MV-4-11 (cell line): ENCODE results near the gene JUND.

Source experiments
- DNase-seq: peaks from one replicate; lab custom pipeline; 2025; lab: John Stamatoyannopoulos, UW

The JUND gene

GRCh38 chr19:18289471-18290301, 8.3 kb upstream of the JUND start:
- peak; percentile 94 for DNase-seq

GRCh38 chr19:18287836-18288772, 6.7 kb upstream of the JUND start:
- no peak for DNase-seq

DNA sequence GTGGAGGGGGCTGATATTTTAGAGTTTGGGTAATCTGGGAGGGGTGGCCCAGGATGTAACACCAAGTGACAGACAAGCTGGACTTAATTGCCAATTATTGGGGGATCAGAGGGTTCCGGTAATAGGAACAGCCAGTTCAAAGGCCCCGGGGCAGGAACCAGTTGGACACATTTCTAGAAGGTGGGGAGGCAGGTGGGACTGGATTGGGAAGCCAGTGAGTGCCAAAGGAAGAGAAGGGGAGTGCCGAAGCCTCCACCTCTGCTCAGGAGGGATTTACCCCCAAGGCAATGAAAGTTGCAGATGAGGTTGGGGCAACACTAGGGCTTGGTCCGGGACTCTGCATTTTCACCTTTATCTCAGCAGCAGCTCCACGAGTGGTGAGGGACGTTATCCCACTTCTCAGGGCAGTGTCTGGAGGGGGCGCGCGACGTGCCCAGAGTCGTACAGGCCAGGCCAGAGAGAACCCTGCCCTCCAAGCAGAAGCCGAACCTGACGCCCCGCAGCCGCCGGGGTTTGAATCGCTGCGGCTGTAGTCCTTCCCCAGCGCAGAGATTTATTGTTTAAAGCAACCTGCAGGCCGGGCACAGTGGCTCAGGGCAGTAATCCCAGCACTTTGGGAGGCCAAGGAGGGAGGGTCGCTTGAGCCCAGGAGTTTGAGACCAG, 5.7 kb upstream of the JUND start:
- no peak for DNase-seq

DNA sequence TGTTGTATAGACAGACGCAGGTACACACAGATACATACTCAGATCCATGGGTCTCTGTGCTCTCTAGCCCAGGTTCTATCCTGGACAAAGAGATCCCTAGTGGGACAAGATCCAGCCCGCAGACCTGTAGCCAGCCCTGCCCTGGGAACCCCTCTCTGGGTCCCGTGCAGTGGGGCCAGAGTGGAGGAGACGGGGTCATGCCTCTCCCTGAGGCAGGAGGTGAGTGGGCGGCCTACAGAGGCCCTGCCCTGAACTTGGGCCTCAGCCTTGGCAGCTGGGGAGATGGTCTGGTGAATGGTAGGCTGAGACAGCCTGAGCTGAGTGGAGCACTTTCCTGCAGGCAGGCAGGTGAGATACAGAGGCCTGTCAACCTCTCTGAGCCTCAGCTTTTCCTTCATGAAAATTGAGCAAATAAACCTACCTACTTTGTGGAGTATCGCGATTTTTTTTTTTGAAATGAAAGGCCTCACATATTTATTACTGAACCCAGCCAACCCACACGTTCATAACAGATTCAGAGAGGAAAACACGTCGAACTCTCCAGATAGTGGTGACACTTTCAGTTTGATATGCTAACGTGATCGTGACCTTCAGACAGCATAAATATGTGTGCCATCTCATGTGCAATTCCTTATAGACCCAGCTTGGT, 3.4 kb upstream of the JUND start:
- no peak for DNase-seq

DNA sequence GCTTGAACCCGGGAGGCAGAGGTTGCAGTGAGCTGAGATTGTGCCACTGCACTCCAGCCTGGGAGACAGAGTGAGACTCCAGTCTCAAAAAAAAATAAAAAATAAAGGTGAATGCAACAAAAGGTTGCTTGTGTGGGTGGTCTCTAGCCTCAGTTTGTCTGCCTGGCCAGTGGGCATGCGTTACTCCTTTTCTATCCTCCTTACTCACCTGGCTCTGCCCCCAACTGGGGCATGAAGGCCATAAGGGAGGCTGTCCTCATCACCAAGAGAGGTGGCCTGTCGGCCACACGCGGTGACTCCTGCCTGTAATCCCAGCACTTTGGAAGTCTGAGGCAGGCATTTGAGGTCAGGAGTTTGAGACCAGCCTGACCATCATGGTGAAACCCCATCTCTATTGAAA, 1.9 kb upstream of the JUND start:
- no peak for DNase-seq

DNA sequence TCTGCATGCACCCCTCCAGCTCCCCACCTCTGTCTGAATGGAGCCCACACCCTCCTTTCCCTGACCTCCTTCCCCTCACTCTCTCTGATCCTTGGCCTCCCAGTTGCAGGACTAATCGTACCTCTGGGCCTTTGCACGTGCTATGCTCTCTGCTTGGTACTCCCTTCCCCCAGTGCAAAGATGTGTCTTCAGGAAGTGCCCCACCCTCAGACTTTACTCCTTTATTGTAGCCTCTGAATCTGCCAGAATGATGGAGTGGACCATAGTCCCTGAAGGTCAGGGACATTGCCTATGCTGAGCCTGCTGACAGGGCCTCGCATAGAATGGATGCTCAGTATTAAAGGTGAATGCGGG, 1.3 kb upstream of the JUND start:
- DNase-seq: peak; percentile 29

- no peak for DNase-seq
Measured at GRCh38 chr19:18282021-18282787, 782 bp upstream of the JUND start.

DNA sequence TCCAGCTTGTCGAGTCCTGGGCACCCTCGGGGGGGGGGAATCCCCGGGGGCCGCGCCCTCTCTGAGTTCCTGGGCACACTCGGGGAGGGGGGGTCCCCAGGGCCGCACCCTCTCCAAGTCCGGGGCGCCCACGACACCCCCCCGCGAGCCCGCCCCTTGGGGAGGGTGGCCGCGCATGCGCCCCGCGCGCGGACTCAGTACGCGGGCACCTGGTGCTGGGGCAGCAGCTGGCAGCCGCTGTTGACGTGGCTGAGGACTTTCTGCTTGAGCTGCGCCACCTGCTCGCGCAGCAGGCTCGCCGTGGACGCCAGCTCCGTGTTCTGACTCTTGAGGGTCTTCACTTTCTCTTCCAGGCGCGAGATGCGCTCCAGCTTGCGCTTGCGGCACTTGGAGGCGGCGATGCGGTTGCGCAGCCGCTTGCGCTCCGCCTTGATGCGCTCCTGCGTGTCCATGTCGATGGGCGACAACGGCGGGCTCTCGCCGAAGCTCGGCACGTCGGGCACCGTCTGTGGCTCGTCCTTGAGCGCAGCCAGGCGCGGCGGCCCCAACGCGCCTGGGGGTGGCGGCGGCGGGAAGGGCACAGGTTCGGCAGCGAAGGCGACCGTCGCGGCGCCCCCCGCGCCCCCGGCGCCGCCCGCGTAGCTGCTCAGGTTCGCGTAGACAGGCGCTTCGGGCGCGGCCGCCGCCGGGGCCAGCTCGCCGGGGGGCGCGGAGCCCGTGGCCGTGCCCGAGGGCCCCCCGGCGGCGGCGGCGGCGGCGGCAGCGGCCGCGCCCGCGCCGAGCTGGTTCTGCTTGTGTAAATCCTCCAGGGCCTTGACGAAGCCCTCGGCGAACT, 958 bp downstream of the JUND start:
- DNase-seq: peak; percentile 72

GRCh38 chr19:18279516-18280246, 1.7 kb downstream of the JUND start:
- DNase-seq: peak; percentile 92

GRCh38 chr19:18279266-18279515, 2.2 kb downstream of the JUND start:
- DNase-seq: no peak

- DNase-seq: peak; percentile 52
Measured at GRCh38 chr19:18278521-18279265, 2.7 kb downstream of the JUND start.

DNA sequence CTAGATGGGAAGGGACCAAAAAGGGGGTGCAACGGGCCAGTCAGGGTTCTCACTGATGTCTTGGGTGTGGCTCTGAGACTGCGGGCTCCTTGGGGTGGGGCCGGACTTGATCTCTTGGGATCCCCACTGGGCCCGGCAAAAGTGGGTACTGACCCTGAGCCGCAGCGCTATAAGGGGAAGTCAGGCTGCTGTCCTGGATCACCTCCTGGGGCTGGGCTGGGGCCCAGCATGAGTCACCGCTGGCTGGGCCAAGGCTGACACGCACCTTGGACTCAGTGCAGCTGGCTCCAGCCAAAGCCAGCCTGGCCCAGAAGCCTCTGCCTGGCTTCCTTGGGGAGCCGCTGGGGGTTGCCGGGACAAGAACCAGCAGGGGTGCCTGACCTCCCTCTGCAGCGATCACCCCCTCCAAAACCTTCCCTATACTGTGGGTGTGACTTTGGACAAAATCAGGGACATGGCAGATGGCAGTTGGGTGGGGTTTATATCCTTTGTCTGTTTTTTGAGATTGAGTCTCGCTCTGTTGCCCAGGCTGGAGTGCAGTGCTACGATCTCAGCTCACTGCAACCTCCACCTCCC, 6.6 kb downstream of the JUND start:
- peak; percentile 92 for DNase-seq

- peak; percentile 55 for DNase-seq
Measured at GRCh38 chr19:18274219-18274780, 7.1 kb downstream of the JUND start, which contains the start of gene IQCN. IQCN (minus strand) TSS chr19:18274452; CDS start chr19:18269478, 4,974 bp downstream.

DNA sequence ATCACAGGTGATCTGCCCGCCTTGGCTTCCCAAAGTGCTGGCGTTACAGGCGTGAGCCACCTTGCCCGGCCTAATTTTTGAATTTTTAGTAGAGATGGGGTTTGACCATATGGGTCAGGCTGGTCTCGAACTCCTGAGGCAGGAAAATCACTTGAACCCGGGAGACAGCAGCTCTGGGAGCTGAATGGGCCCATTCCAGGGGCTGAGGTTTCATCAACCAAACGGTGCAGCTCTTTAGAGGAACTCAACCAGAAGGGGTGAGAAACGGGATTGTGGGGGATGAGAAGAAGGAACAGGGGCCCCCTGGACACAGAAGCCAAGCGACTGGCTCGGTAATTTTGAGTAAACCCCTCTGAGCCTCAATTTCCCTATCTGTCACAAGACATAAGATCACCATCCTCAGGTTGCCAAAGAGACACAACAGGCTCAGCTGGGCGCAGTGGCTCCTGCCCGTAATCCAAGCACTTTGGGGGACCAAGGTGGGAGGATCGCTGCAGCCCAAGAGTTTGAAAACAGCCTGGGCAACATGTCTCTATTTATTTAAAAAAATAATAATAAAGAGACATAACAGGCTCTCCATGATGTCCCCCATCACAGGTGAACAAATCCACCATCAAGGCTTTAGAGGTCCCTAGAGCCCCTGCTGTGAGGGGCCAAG, 7.7 kb downstream of the JUND start:
- DNase-seq: no peak

DNA sequence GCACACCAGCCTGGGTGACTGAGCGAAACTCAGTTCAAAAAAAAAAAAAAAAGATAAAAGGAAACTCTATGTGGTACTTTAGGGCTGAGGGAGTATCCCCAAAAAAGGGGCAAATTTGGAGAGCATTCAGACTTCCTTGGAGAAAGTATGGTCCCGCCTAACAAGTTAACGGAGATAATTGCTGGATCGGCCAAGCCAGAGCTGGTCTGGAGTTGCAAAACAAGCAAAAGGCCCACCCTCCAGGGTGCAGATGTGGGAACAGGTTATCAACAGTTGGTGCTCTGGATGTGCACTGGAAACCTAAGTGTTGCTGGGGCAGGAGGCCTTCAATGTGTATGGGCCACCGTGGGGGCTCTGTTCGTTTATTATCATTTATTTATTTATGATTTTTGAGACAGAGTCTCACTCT, 10.0 kb downstream of the JUND start:
- DNase-seq: no peak

DNA sequence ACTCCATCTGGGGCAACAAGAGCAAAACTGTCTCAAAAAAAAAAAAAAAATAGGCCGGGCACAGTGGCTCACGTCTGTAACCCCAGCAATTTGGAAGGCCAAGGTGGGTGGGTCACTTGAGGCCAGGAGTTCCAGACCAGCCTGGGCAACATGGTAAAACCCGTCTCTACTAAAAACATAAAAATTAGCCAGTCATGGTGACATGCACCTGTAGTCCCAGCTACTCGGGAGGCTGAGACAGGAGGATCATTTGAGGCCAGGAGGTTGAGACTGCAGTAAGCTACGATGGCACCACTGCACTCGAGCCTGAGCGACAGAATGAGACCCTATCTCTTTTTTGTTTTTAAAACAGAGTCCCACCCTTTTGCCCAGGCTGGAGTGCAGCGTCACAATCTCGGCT, 11.1 kb downstream of the JUND start:
- DNase-seq: no peak

GRCh38 chr19:18269070-18269723, 12.2 kb downstream of the JUND start:
- peak; percentile 33 for DNase-seq
